HTERT RPE-1 (cell line): ENCODE results near the gene ITM2B.

Experiments used
- in situ Hi-C: fragments of 300-500 bp; cut with MboI; formaldehyde crosslinking; loops from 4 replicates; pipeline ENCODE4 v1.14.3; 2020; ENCODE audit warnings: low sequenced_read_pairs

Gene ITM2B

DNA sequence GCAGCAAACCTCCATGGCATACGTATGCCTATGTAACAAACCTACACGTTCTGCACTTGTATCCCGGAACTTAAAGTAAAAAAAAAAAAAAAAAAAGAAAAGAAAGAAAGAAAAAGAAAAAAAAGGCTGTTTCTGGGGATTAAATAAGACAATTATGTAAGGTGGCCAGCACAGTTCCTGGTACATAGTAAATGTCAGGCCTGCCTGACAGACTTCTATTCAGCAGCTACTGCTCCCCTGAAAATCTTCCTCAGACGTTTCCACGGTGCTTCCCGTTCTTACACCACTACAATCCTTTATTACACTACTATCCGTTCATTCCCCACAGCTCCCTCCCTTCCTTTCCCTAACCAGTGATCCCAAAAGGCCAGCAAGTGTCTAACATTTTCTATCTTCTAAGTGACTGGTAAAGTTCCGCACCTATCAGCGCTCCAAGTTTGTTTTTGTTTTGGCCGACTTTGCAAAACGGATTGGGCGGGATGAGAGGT lies 69.9 kb downstream of the ITM2B start:
- in situ Hi-C loops: no loop called here

DNA sequence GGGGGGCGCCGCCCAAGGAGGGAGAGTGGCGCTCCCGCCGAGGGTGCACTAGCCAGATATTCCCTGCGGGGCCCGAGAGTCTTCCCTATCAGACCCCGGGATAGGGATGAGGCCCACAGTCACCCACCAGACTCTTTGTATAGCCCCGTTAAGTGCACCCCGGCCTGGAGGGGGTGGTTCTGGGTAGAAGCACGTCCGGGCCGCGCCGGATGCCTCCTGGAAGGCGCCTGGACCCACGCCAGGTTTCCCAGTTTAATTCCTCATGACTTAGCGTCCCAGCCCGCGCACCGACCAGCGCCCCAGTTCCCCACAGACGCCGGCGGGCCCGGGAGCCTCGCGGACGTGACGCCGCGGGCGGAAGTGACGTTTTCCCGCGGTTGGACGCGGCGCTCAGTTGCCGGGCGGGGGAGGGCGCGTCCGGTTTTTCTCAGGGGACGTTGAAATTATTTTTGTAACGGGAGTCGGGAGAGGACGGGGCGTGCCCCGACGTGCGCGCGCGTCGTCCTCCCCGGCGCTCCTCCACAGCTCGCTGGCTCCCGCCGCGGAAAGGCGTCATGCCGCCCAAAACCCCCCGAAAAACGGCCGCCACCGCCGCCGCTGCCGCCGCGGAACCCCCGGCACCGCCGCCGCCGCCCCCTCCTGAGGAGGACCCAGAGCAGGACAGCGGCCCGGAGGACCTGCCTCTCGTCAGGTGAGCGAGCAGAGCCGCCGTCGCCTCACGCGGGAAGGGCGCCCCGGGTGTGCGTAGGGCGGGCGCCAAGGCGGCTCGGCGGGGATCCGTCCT lies 70.5 kb downstream of the ITM2B start, which contains the start of gene RB1:
Gene RB1 (plus strand): TSS at position 393 of the 784 bp plus-strand sequence. CDS start 162 bp downstream, at position 555.
- in situ Hi-C loops: no loop called here

DNA sequence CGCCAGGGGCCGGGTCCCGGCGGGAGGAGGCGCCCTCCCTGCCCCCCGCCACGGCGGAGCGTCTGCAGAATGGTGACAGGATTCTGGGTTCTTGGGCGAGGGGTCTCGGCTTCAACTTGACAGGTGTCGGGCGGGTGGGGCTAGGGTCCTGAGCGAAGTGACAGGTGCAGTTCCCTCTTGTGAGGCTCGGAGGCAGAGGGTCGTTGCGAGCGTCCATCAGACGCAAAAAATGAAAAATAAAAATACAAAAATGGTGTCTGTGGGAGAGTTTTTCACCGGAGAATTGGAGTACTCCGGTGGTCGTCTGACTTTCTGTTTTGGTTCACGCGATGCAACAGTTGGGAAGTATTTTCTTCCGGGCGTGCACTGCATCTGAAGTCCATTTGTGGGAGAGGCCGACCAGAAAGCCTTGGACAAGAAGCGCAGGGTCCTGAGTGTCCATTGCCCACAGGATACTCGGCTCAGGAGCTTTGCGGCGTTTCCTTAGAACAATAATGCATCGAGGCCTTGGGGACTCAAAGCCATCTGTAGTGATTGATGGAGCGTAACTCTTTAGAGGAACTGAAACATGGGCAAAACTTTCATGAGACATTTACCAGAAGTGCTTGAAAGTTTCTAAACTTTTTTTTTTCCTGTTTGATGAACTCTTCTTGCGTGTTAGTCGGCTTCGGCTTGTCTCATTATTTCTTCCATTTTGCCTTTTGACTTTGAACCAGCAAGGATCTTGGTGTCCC lies 71.3 kb downstream of the ITM2B start:
- in situ Hi-C loops: no loop called here

DNA sequence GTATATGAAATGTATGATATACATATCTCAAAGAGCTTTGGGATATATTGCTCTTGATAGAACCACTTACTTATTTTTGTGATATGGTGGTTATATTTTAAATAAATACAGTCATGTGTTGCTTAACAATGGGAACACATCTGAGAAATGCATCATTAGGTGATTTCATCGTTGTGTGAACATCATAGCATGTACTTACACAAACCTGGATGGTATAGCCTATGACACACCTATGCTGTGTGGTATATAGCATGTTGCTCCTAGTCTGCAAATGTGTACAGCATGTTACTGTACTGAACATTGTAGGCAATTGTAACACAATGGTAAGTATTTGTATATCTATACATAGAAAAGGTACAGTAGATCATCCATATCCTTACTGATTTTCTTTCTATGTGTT lies 78.2 kb downstream of the ITM2B start:
- in situ Hi-C loops: no loop called here

DNA sequence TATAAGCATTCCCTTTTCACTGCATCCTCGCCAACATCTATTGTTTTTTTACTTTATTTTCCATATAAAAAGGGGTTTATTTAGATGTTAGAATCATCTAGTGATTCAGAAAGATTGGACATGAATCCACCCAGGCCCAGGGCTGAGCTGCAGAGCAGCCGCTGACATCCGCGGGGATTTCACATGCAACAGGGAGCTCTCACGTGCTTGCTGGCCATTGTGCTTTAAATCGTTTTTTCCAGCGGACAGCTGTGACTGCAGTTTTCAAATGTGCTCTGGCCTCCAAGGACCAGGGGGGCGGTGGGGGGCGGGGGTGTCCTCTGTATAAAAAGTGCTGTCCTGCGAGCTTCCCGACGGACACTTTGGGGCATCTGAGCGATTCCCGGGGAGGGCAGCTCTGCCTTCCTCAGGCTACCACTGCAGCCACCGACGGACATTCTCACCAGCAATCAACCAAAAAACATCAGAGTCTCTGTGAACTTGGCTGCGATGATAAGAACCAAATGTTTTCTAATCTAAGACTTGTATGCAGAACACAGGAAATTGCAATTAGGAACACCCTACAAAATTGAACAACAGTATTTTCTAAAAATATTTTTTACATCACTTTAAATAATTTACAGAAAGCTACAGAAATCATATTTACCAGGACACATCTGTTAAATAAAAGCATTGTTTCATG lies 83.1 kb downstream of the ITM2B start:
- in situ Hi-C loops: no loop called here

DNA sequence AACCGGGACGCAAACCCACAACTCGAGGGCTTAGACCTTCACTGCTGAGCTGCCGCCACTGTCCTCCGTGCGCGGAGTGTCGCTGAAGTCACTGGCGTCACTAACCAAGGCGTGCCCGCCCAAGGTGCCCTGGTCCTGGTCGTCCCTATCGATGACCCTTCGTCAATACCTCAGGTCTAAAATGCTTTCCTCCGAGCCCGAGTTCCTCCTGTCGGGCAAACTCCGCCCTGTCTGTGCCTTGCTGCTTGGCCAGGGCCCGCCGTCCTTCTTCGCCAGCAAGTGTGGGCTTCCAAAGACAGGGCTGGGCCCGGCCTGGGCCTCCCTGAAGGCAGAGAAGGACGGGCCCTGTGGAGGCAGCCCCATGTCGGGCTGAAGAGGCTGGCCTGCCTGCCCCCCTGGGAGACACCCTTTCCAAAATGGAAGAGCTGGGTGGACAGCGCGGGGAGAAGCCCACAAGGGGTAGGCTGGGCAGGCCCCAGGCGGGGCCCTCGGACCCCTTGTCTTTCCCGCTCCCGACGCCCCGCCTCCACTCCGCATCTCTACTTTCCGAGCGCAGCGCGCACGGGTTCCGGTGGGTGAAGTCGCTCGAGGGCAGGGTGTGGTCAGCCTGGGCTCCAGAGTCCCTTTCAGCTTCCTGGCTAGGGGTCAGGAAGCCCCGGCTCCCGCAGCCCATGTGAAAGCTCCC lies 84.0 kb downstream of the ITM2B start:
- in situ Hi-C loops: no loop called here

DNA sequence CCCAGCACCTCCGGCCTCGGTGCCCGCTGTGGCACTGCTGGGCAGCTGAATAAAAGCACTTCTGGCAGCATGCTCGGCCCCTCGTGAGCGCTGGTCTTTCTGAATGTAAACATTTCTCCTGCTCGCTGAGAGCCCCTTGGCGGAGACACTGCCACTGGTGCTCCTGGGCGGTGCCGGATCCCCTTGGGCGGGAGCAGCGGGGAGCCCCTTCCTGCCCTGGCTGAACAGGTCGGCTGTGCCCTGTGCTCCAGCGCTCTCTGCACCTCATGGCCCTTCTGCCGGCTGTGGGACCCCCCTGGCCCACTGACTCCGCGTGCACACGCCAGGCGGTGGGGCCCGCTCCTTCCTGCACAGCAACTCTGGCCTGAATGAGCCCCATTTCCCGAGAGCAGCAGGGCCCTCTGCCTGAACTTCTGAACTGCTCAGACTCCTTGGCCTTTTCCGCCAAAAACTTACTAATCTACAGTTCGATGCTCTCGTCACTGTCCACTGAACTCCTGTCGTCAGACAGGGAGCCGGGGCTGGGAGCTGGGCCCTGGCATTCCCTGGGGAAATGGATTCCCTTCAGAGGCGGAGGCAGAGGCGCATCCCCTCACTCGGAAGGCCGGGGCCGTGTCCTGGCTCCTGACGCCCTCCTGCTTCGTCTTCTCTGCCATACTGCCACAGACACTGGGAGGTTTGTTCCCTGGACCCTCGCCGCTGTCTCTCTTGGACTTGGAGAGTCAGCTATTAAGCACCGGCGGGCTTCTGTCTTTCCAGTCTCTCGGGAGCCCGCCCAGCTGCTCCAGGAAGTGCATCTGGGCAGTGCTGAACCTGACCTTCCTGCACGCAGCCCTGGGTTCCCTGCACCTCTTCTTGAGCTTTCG lies 84.7 kb downstream of the ITM2B start:
- in situ Hi-C loops: no loop called here

DNA sequence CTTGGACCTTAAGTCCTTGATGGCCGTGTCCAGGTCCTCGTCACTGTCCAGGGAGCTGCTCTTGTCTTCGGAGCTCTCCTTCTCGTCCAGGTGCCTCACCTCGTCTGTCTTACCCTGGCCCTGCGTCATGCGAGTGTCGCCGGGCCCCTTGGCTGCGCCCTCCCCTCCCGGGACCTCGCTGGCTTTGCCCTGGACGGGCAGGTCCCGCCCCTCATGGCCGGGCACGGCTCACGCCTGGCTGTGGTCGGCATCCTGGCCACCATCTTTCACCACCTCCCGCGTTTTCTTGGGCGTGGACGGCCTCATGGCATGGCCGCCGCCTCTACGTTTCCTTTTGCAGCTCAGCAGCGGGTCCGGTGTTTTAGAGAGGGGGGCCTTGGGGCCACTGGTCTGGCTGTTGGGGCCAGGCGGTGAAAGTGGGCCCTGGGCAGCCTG lies 85.4 kb downstream of the ITM2B start:
- in situ Hi-C loops: no loop called here

DNA sequence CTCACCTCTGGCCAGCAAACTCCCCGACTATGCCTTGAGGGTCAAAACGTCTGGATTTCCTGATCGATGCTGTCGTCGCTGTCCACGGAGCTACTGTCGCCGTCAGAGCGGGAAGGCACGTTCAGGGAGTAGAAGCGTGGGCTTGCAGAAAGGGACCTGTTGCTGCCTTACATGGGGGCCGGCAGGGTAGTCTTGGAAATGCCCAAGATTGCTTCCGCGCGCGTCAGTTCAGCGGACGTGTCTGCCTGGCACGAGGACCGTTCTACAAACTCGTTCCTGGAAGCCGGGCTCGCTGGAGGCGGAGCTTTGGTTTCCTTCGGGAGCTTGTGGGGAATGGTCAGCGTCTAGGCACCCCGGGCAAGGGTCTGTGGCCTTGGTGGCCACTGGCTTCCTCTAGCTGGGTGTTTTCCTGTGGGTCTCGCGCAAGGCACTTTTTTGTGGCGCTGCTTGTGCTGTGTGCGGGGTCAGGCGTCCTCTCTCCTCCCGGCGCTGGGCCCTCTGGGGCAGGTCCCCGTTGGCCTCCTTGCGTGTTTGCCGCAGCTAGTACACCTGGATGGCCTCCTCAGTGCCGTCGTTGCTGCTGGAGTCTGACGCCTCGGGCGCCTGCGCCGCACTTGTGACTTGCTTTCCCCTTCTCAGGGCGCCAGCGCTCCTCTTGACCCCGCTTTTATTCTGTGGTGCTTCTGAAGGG lies 86.0 kb downstream of the ITM2B start:
- in situ Hi-C loops: no loop called here
